Breast epithelium (tissue), 3 donors: Measurements from ENCODE around the gene TOGARAM1.

Experiments used
- CTCF ChIP-seq, 3 donors: fragments of 450-650 bp; IDR thresholded peaks; one replicate each; pipeline ENCODE4 v1.5.1; 2016 to 2017; ENCODE audit warnings: antibody characterized with exemption in 3 of 3, mild to moderate bottlenecking in 3 of 3, moderate library complexity in 3 of 3
- POLR2A ChIP-seq: fragments of 450-650 bp; IDR thresholded peaks from one replicate; pipeline ENCODE4 v1.6.1; 2016; ENCODE audit warnings: antibody characterized with exemption, mild to moderate bottlenecking, moderate library complexity

- TF ChIP-seq CTCF (IDR thresholded peaks at IDR 0.05), result no peak
- no peak for TF ChIP-seq POLR2A
Observed at GRCh38 chr14:44952391-44953110, 9.4 kb upstream of the TOGARAM1 start.
